Activated T-cell treated with anti-CD3 and anti-CD28 coated beads, Interleukin-2, amount 50 U/mL, for 4 hours (primary cell): ENCODE data around the gene TSHZ1. TPM values are rescaled to one million over a fixed set of nuclear protein-coding genes. Genes with fewer than 3 reads are reported as not detected.
"Not testable (repeated sequence)": the region's sequence is repeated elsewhere in the genome, so short reads cannot be mapped to it uniquely, and the experiment has no call there.

Experiments
- ATAC-seq, 2 donors: fragments of 200-7000 bp; cut with Tn5 transposase; one replicate each; pipeline ENCODE4 v1.10.0; 2021
- DNase-seq: peaks from one replicate; pipeline ENCODE4 v3.0.0-alpha.2; 2020
- H3K27me3 Mint-ChIP-seq: one replicate; pipeline ENCODE4 v1.8.0; 2021; ENCODE audit warnings: low read depth, mixed read lengths
- H3K36me3 Mint-ChIP-seq: one replicate; pipeline ENCODE4 v1.8.0; 2022; ENCODE audit warnings: mixed read lengths; ENCODE audit not compliant: insufficient read depth
- H3K4me1 Mint-ChIP-seq: one replicate; pipeline ENCODE4 v1.8.0; 2021; ENCODE audit warnings: low read depth, mixed read lengths
- H3K4me3 Mint-ChIP-seq: one replicate; pipeline ENCODE4 v1.8.0; 2021; ENCODE audit warnings: mild to moderate bottlenecking, moderate library complexity, mixed read lengths
- H3K9me3 Mint-ChIP-seq: one replicate; pipeline ENCODE4 v1.8.0; 2021; ENCODE audit warnings: mixed read lengths
- total RNA-seq, 3 donors: library from RNA; stranded (reverse); gene quantifications; one replicate each; pipeline ENCODE4 v1.2.1, GENCODE V29; 2021

TSHZ1 gene
- total RNA-seq, 3 donors from 2014 or later: 10.8 to 13.6 (median 12.5) TPM

DNA sequence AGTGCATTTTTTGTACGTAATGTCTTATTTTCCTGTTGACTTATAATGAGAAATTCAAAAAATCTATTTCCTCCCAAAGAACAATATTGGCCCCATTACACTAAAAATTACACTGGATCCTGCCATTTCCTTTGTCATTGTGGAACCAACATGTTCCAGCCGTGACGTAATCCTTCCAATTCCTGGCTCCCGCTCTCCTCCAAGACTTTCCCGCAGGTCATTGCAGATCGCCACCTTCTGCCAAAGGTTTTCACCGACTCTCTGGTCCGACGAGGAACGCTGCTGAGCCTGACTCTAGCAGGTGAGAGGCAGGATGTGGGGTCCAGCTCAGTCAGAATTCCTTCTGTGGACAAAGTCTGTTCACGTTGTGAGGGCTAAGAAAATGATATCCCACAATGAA, 39.7 kb upstream of the TSHZ1 start:
- Mint-ChIP-seq H3K9me3 (no peaks in the 10 kb centered on the region), H3K4me1 (no peaks in the 10 kb centered on the region), H3K4me3 (no peak overlapping the region), H3K27me3 (peaks cover 4% of the 10 kb centered on the region), H3K36me3 (no peaks in the 10 kb centered on the region)
- ATAC-seq (no peak), DNase-seq (no peak)

DNA sequence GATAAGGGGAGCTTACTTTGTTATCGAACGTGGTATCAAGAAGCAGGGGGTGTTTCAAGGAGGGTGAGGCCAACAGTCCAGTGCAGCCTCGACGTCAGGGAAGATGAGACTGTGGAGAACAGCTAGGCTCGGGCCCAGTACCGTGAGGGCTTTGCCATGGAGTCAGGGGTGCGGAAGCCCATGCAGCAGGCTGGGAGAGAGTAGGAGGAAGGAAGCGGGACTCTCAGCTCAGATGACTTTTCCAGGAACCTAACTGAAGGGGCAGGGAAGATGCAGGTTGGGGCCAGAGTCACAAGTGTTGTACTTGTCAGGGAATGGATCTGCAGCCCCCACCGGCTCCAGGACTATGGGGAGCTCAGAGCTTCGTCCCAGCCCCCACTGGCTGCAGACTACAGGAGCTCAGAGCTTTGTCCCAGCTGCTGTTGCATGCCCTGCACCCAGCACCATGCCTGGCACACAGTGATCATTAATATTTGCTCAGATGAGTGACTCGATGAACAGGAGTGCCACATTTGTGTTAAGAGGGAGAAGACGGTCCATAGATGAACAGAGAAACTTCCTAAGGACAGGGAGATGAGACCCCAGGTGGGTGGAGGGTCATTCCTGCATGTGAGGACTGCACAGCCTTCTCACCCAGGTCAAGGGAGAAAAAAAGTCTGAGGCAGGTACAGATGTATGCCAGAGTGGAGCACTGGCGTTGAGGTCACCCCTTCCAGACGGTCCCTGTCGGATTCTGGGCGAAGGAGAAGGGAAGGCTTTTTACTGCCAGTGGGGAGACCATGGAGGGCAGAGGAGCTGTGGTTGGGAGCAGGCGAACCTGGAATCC, 38.1 kb upstream of the TSHZ1 start:
- DNase-seq: no peak
- no peaks in the 10 kb centered on the region for H3K27me3 Mint-ChIP-seq
- no peak for ATAC-seq
- no peak overlapping the region for H3K4me3 Mint-ChIP-seq
- no peaks in the 10 kb centered on the region for H3K9me3 Mint-ChIP-seq
- H3K4me1 Mint-ChIP-seq: no peaks in the 10 kb centered on the region
- H3K36me3 Mint-ChIP-seq: no peaks in the 10 kb centered on the region

DNA sequence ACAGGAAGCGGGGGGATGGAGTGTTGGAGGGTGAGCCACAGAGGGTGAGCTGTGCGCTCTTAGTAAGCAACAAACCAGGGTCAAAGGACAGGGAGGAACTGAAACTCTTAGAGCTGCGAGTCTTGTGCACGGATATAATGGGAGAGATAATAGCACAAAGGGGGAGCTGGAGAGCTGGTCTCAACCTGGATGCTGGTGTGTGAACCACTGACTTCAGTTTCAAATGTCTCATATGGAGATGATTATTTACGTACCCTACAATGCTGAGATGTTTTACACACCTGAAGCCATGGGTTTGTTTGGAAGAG, 37.5 kb upstream of the TSHZ1 start:
- no peaks in the 10 kb centered on the region for H3K36me3 Mint-ChIP-seq
- ATAC-seq (peak in 1 of 2 donors; percentile 14), DNase-seq (no peak)
- no peaks in the 10 kb centered on the region for H3K4me1 Mint-ChIP-seq
- H3K9me3 Mint-ChIP-seq: no peaks in the 10 kb centered on the region
- H3K27me3 Mint-ChIP-seq: no peaks in the 10 kb centered on the region
- H3K4me3 Mint-ChIP-seq: no peak overlapping the region

DNA sequence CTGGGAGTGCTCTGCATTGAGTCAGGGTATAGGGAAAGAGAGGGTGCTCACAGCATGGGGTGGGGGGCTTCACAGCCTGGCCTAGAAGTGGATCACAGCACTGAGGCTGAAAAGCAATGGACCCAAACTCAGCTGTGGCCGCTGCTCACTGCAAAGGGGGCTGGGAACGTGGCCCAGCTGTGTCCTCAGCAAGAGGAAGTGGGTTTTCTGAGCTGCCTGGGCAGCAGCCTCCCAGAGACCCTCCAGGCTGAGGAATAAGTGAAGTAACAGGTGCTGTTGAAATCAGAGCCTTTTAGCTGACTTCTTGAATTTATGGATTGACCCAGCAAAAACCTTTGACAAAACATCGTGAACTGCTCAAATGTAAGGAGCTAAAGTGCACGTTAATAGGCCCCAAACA, 36.9 kb upstream of the TSHZ1 start:
- Mint-ChIP-seq H3K9me3 (no peaks in the 10 kb centered on the region), H3K36me3 (no peaks in the 10 kb centered on the region), H3K4me1 (no peaks in the 10 kb centered on the region), H3K4me3 (no peak overlapping the region), H3K27me3 (no peaks in the 10 kb centered on the region)
- DNase-seq (no peak), ATAC-seq (no peak)

DNA sequence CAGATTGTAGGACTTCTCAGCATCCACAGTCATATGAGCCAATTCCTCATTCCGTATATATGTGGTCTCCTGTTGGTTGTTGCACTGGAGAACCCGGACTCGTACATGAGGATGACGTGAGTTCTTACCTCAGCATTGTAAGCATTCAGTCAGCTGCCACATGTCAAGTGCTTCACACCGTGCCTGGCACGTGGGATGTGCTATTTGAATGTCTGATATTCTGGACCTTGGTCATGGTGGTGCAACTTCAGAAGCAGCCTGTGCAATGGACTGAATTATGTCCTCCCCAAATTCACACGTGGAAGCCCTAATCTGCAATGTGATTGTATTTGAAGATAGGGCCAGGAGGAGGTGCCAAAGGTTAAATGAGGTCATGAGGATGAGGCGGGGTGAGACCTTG, 33.7 kb upstream of the TSHZ1 start:
- peaks cover 2% of the 10 kb centered on the region for H3K27me3 Mint-ChIP-seq
- no peak overlapping the region for H3K4me3 Mint-ChIP-seq
- no peaks in the 10 kb centered on the region for H3K36me3 Mint-ChIP-seq
- DNase-seq (no peak), ATAC-seq (no peak)
- H3K9me3 Mint-ChIP-seq: no peaks in the 10 kb centered on the region
- H3K4me1 Mint-ChIP-seq: no peaks in the 10 kb centered on the region

DNA sequence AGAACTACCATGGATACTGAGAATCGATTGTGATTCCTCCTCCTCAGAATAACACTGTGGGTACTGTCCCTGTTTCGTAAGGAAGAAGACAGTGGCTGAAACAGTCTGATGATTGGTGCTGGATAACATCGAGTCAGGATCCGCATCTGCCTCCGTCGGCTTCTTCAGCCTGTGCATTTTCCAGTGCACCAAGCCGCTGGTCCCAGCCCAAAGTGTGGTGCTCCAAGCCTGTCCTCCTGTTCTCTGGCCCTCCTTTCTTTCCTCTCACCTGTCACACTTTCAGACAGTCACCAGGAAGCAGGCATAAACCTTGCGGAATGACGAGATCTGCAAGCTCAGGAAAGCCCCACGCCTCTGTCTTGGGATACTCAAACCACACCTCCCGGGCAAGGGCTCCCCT, 32.2 kb upstream of the TSHZ1 start:
- H3K4me3 Mint-ChIP-seq: no peak overlapping the region
- no peaks in the 10 kb centered on the region for H3K9me3 Mint-ChIP-seq
- DNase-seq (no peak), ATAC-seq (no peak)
- H3K27me3 Mint-ChIP-seq: peaks cover 2% of the 10 kb centered on the region
- no peaks in the 10 kb centered on the region for H3K4me1 Mint-ChIP-seq
- no peaks in the 10 kb centered on the region for H3K36me3 Mint-ChIP-seq

DNA sequence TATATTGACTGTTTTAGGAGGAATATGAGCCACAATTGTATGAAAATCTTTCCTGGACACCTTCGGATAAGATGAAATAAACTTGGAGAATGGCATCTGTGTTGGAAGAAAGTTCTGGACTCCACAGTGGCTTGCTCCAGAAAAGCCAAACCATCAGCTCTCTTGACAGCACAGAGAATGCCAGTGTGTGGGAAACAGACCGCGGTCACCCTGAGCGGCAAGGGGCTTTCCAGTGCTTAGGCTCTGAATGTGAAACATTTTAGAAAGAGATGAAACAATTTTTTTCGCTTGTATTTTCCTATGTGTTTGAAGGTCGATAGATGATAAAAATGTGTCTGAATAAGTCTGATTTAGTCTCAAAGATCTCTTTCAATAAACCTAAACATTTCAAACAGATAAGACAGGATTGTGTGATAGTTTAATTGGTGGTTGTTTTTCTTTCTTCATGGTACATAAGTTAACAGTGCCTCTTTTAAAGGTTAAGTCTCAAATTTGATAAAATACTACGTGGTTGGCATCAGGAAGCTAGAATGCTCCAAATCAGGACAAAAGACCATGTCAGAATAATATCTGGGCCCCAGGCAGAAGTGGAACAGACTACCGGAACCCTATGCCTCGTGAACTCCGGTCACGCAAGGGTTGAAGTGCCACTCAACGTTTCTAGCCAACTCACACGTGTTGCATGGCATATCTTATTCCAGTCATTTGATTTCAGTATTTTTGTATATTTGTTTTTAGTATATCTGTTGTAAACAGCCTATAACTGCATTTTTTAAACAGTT, 30.6 kb upstream of the TSHZ1 start:
- Mint-ChIP-seq H3K4me3 (no peak overlapping the region), H3K27me3 (peaks cover 2% of the 10 kb centered on the region), H3K4me1 (no peaks in the 10 kb centered on the region), H3K9me3 (no peaks in the 10 kb centered on the region), H3K36me3 (no peaks in the 10 kb centered on the region)
- no peak for ATAC-seq
- no peak for DNase-seq

DNA sequence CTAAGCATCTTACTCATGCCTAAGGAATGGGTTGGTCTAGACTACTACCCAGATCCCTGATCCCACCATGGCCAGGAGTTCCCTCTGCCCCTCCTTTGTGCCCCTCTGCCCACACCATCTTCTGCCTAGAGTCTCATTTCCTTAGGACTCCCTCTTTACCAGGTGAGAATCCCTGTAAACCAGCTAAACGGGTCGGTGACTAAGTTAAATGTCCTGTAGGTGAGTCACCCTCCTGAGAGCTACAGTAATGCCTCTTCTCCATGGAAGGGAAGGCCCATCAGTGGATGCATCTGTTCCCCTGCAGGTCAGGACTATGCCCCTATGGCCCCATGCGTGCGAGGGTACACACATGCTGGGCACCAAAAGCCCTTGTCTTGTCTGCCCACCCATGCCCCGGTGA, 27.1 kb upstream of the TSHZ1 start:
- no peak for DNase-seq
- no peak overlapping the region for H3K4me3 Mint-ChIP-seq
- no peak for ATAC-seq
- no peaks in the 10 kb centered on the region for H3K4me1 Mint-ChIP-seq
- H3K36me3 Mint-ChIP-seq: no peaks in the 10 kb centered on the region
- H3K27me3 Mint-ChIP-seq: peaks cover 2% of the 10 kb centered on the region
- no peaks in the 10 kb centered on the region for H3K9me3 Mint-ChIP-seq

DNA sequence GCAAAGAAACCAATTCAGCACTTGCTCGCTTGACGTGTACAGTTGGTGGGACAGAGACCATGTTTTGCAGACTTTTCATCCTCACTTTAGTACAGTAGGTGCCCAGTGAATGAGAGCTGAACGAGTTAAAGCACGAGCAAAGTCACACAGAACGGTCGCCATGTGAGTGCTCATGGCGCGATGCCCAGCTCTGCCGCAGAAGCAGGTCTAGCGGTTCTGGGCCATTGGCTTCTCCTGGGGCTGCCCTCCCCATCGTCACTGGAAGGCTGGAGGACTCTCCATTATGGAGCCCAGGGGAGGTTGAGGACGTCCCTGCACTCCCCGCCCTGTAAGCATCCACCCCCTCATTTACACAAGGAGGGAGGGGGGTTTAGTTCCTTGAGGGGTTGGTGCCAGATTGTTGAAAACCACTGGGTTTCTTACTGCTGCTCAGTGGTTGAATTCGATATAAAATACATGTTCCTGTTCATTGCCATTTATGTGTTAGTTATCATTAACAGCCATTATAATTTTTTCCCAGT, 26.6 kb upstream of the TSHZ1 start:
- Mint-ChIP-seq H3K27me3 (peaks cover 2% of the 10 kb centered on the region), H3K36me3 (no peaks in the 10 kb centered on the region), H3K4me3 (no peak overlapping the region), H3K9me3 (no peaks in the 10 kb centered on the region), H3K4me1 (no peaks in the 10 kb centered on the region)
- ATAC-seq: no peak
- DNase-seq: no peak

DNA sequence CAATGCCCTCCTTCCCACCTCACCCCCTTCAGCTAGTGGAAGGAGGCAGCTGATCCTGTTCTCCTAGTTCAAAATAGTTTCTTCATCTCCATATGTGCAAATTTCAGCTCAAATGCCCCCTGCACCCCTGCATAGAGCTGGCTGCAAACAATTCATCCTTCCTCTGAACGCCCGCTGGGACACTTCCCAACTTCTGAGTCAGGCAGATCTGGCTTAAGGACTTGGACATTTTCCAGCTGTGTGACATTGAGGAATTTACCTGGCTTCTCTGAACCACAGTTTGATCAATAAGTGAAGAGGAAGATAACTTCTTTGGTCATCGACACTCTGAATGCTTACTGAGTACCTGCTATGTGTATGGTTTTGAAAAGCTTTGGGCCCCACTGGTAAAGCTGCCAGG, 25.1 kb upstream of the TSHZ1 start:
- Mint-ChIP-seq H3K27me3 (peaks cover 2% of the 10 kb centered on the region), H3K36me3 (no peaks in the 10 kb centered on the region), H3K9me3 (no peaks in the 10 kb centered on the region)

DNA sequence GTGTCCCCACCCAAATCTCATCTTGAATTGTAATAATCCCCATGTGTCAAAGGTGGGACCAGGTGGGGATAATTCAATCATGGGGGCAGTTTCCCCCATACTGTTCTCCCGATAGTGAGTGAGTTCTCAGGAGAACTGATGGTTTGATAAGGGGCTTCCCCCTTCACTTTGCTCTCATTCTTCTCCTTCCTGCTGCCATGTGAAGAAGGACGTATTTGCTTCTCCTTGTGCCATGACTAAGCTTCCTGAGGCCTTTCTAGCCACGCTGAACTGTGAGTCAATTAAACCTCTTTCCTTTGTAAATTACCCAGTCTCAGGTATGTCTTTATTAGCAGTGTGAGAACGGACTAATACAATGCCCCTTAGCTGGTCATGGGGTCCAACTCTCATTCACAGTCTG, 22.9 kb upstream of the TSHZ1 start:
- not testable (repeated sequence) for H3K4me1 Mint-ChIP-seq, H3K36me3 Mint-ChIP-seq, H3K27me3 Mint-ChIP-seq, DNase-seq, H3K9me3 Mint-ChIP-seq, H3K4me3 Mint-ChIP-seq, ATAC-seq

More for the DNA sequence above, 25.1 kb upstream of the TSHZ1 start:
- DNase-seq (no peak), ATAC-seq (no peak)
- no peaks in the 10 kb centered on the region for H3K4me1 Mint-ChIP-seq
- H3K4me3 Mint-ChIP-seq: no peak overlapping the region

DNA sequence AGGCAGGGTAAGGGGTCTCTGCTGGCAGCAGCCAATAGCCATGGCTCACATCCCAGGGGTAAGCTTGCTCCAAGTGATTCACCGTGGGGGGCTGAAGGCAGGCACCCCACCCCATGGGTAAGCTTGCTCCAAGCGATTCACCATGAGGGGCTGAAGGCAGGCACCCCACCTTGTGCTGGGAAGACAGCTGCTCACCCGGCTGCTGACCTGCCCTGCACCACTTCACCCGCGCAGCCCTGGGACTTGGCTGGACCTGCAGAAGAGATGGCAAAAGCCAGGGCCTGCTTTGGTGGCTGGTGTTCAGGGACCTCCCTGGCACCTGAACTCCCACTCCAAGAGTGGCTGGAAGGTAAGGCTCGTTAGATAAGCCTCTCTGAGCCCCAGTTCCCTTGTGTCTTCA, 20.9 kb upstream of the TSHZ1 start:
- ATAC-seq (no peak), DNase-seq (no peak)
- Mint-ChIP-seq H3K9me3 (no peaks in the 10 kb centered on the region), H3K4me3 (no peak overlapping the region), H3K36me3 (no peaks in the 10 kb centered on the region), H3K27me3 (no peaks in the 10 kb centered on the region), H3K4me1 (peaks cover 1% of the 10 kb centered on the region)

DNA sequence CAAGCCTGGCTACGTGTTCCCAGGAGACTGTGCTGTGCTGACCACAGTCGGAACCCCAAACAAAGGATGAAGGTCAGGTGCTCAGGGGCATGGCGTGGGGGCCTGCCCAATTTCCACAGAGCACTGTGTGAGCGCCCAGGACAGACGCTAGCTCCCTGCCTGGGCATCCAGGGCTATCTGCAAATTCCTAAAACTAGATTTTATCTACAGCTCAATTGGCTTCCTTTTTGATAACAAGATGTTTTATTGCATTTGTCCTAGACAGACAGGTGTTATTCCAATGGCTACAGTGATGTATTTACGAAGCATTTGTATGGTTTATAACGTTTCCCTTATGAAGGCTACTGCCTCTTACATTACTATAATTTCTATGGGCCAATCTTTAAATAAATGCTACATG, 17.7 kb upstream of the TSHZ1 start:
- peaks cover 11% of the 10 kb centered on the region for H3K4me1 Mint-ChIP-seq
- ATAC-seq (no peak), DNase-seq (no peak)
- no peaks in the 10 kb centered on the region for H3K9me3 Mint-ChIP-seq
- H3K36me3 Mint-ChIP-seq: no peaks in the 10 kb centered on the region
- H3K4me3 Mint-ChIP-seq: no peak overlapping the region
- H3K27me3 Mint-ChIP-seq: no peaks in the 10 kb centered on the region

DNA sequence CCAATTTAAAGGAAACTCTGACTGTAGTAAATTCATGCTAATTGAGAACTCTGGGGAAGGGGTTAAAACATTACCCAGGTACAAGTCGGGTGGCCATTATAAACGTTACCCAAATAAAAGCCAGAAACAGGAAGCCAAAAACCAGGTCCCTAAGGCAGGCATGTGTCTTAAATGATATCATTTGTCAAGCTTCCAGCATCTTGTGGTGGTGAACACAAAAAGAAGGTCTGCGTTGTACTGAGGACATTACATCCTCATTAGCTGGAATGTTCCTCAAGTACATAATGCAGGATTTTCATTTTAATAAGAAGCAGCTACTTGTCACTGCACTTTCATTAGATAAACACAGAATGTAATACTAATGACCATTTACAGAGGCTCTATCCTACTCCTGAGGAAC, 12.6 kb upstream of the TSHZ1 start:
- peaks cover 30% of the 10 kb centered on the region for H3K4me1 Mint-ChIP-seq
- no peak for DNase-seq
- no peaks in the 10 kb centered on the region for H3K27me3 Mint-ChIP-seq
- H3K36me3 Mint-ChIP-seq: peaks cover 11% of the 10 kb centered on the region
- ATAC-seq: no peak
- H3K9me3 Mint-ChIP-seq: no peaks in the 10 kb centered on the region
- no peak overlapping the region for H3K4me3 Mint-ChIP-seq

DNA sequence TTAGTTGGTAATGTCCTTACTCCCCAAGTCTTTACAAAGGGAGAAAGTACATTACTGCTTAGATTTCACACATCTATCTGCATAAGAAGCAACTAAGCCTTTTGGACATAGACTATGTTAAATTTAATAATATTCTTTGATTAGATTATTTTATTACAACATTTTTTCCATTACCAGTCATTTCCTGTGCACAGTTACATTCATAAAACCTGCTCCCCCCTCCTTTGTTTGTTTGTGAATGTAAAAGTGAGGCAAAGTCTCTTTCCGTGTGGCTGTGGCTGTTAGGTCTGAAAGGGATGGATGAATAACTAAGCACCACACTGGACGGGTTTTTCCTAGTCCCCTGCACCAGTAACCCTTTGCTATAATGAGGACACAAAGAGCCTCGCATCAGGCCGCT, 11.3 kb upstream of the TSHZ1 start:
- Mint-ChIP-seq H3K27me3 (no peaks in the 10 kb centered on the region), H3K36me3 (peaks cover 11% of the 10 kb centered on the region), H3K4me3 (no peak overlapping the region), H3K4me1 (peaks cover 31% of the 10 kb centered on the region), H3K9me3 (no peaks in the 10 kb centered on the region)
- DNase-seq: no peak
- ATAC-seq: no peak
